ENCODE results near the gene TRIO. TPM values are rescaled to one million over a fixed set of nuclear protein-coding genes. Genes with fewer than 3 reads are reported as not detected.

TRIO gene
- total RNA-seq, 1 experiment from 2014 or later: 211 TPM

GRCh38 chr5:14410394-14411201, 267.5 kb downstream of the TRIO start:
- no TSS peak for BruUV-seq (replicated peaks)
- Histone ChIP-seq H3K79me2 (ENCODE audit: low read length) (peaks cover 57% of the 10 kb centered on the region), H3K4me1 (ENCODE audit: insufficient read depth, low read length) (peaks cover 21% of the 10 kb centered on the region), H2AFZ (ENCODE audit: low read length) (no peak overlapping the region), H3K4me3 (ENCODE audit: low read length) (no peak overlapping the region), H3K9me2 (replicated peaks; ENCODE audit: low read length) (no peaks in the 10 kb centered on the region), H3K4me2 (ENCODE audit: low read length) (no peak overlapping the region), H3K27ac (ENCODE audit: low read length) (no peak overlapping the region), H3F3A (ENCODE audit: low read length, unreplicated experiment) (peaks cover 7% of the 10 kb centered on the region), H3K36me3 (ENCODE audit: low read depth, low read length) (peaks cover 79% of the 10 kb centered on the region), H3K27me3 (ENCODE audit: low read length) (no peaks in the 10 kb centered on the region), H4K20me1 (ENCODE audit: low read length) (no peaks in the 10 kb centered on the region), H3K9me3 (ENCODE audit: low read length) (no peaks in the 10 kb centered on the region), H3K9ac (ENCODE audit: low read length) (no peak overlapping the region)
- no peak for TF ChIP-seq EZH2phosphoT487 (IDR thresholded peaks at IDR 0.05; ENCODE audit: borderline replicate concordance, low read length)
- no peak for TF ChIP-seq EZH2 (IDR thresholded peaks at IDR 0.05; ENCODE audit: low read length, unreplicated experiment)
- no peak for TF ChIP-seq CTCF (conservative IDR thresholded peaks at IDR 0.05; ENCODE audit: low read depth, low read length)
- intact Hi-C loops (cut with micrococcal nuclease): no loop called here
- ChIA-PET CTCF (no interaction called here), POLR2A (ENCODE audit: unreplicated experiment) (no interaction called here)
- DNase-seq (no peak), ATAC-seq (no peak)

- Histone ChIP-seq H3K27me3 (ENCODE audit: low read length) (no peaks in the 10 kb centered on the region), H4K20me1 (ENCODE audit: low read length) (no peaks in the 10 kb centered on the region), H3K36me3 (ENCODE audit: low read depth, low read length) (peaks cover 85% of the 10 kb centered on the region), H3K9me3 (ENCODE audit: low read length) (no peaks in the 10 kb centered on the region), H3K4me2 (ENCODE audit: low read length) (no peak overlapping the region), H3K79me2 (ENCODE audit: low read length) (peaks cover 63% of the 10 kb centered on the region), H3K4me3 (ENCODE audit: low read length) (no peak overlapping the region), H3K4me1 (ENCODE audit: insufficient read depth, low read length) (peaks cover 14% of the 10 kb centered on the region), H2AFZ (ENCODE audit: low read length) (no peak overlapping the region), H3K9me2 (replicated peaks; ENCODE audit: low read length) (no peaks in the 10 kb centered on the region), H3K27ac (ENCODE audit: low read length) (no peak overlapping the region), H3K9ac (ENCODE audit: low read length) (no peak overlapping the region), H3F3A (ENCODE audit: low read length, unreplicated experiment) (peaks cover under 1% of the 10 kb centered on the region)
- ChIA-PET POLR2A (ENCODE audit: unreplicated experiment) (no interaction called here), CTCF (no interaction called here)
- intact Hi-C loops (cut with micrococcal nuclease): no loop called here
- ATAC-seq (no peak), DNase-seq (no peak)
- BruUV-seq (replicated peaks): no TSS peak
- TF ChIP-seq EZH2phosphoT487 (IDR thresholded peaks at IDR 0.05; ENCODE audit: borderline replicate concordance, low read length) (no peak), EZH2 (IDR thresholded peaks at IDR 0.05; ENCODE audit: low read length, unreplicated experiment) (no peak), CTCF (conservative IDR thresholded peaks at IDR 0.05; ENCODE audit: low read depth, low read length) (no peak)
These were observed 268.1 kb downstream of the TRIO start for GRCh38 chr5:14411216-14411615.

GRCh38 chr5:14413331-14413750, 270.2 kb downstream of the TRIO start:
- BruUV-seq (replicated peaks): no TSS peak
- H3K79me2 ChIP-seq (ENCODE audit: low read length): peaks cover 49% of the 10 kb centered on the region

More at GRCh38 chr5:14413331-14413750, 270.2 kb downstream of the TRIO start:
- Histone ChIP-seq H3K4me2 (ENCODE audit: low read length) (no peak overlapping the region), H2AFZ (ENCODE audit: low read length) (no peak overlapping the region), H3K9ac (ENCODE audit: low read length) (no peak overlapping the region), H3K27me3 (ENCODE audit: low read length) (no peaks in the 10 kb centered on the region), H3K27ac (ENCODE audit: low read length) (no peak overlapping the region), H3K4me1 (ENCODE audit: insufficient read depth, low read length) (no peaks in the 10 kb centered on the region), H3K9me3 (ENCODE audit: low read length) (no peaks in the 10 kb centered on the region), H3K36me3 (ENCODE audit: low read depth, low read length) (peaks cover 88% of the 10 kb centered on the region), H3K4me3 (ENCODE audit: low read length) (no peak overlapping the region), H3F3A (ENCODE audit: low read length, unreplicated experiment) (no peaks in the 10 kb centered on the region), H4K20me1 (ENCODE audit: low read length) (no peaks in the 10 kb centered on the region), H3K9me2 (replicated peaks; ENCODE audit: low read length) (no peaks in the 10 kb centered on the region)
- ATAC-seq (no peak), DNase-seq (no peak)
- ChIA-PET POLR2A (ENCODE audit: unreplicated experiment) (no interaction called here), CTCF (no interaction called here)
- no peak for TF ChIP-seq EZH2 (IDR thresholded peaks at IDR 0.05; ENCODE audit: low read length, unreplicated experiment)
- TF ChIP-seq CTCF (conservative IDR thresholded peaks at IDR 0.05; ENCODE audit: low read depth, low read length): no peak
- TF ChIP-seq EZH2phosphoT487 (IDR thresholded peaks at IDR 0.05; ENCODE audit: borderline replicate concordance, low read length): no peak
- intact Hi-C loops (cut with micrococcal nuclease): no loop called here
